Neural cell (in vitro differentiated cells): ENCODE results near the gene TTC13. TPM values are rescaled to one million over a fixed set of nuclear protein-coding genes. Genes with fewer than 3 reads are reported as not detected.

Source experiments
- H2AFZ ChIP-seq: fragments of 200-600, 300-800 bp; sonication (generic), shearing (Covaris generic); 2 replicates; pipeline ENCODE4 v1.6.0; 2014; ENCODE audit warnings: low read depth, mild to moderate bottlenecking, antibody characterized with exemption, low read length, moderate library complexity
- H3F3A ChIP-seq: fragments of 200-600 bp; shearing (Covaris generic); 2 replicates; pipeline ENCODE4 v1.6.1; 2016; ENCODE audit warnings: mild to moderate bottlenecking, moderate library complexity, mixed read lengths, antibody characterized with exemption, low read length; ENCODE audit not compliant: insufficient read depth, poor library complexity, severe bottlenecking
- H3K27ac ChIP-seq: fragments of 200-600, 300-800 bp; sonication (generic), shearing (Covaris generic); 2 replicates; pipeline ENCODE4 v1.5.1; 2014; ENCODE audit warnings: mild to moderate bottlenecking, low read length, moderate library complexity
- H3K27me3 ChIP-seq: fragments of 300-800, 200-600 bp; sonication (generic), shearing (Covaris generic); 2 replicates; pipeline ENCODE4 v1.6.0; 2014; ENCODE audit warnings: mild to moderate bottlenecking, low read depth, low read length, moderate library complexity; ENCODE audit not compliant: insufficient read depth
- H3K36me3 ChIP-seq: fragments of 300-800, 200-600 bp; sonication (generic), shearing (Covaris generic); 2 replicates; pipeline ENCODE4 v1.5.1; 2014; ENCODE audit warnings: mild to moderate bottlenecking, antibody characterized with exemption, low read length, moderate library complexity; ENCODE audit not compliant: insufficient read depth
- H3K4me2 ChIP-seq: fragments of 300-800, 200-600 bp; sonication (generic), shearing (Covaris generic); 2 replicates; pipeline ENCODE4 v1.6.0; 2014; ENCODE audit warnings: mild to moderate bottlenecking, low read length
- H3K4me3 ChIP-seq: fragments of 300-800, 200-600 bp; sonication (generic), shearing (Covaris generic); 2 replicates; pipeline ENCODE4 v1.5.1; 2014; ENCODE audit warnings: mild to moderate bottlenecking, low read length, moderate library complexity
- H3K79me2 ChIP-seq: fragments of 200-600 bp; shearing (Covaris generic); replicated peaks from 2 replicates; pipeline ENCODE4 v1.6.0; 2014; ENCODE audit warnings: mild to moderate bottlenecking, low read length, moderate library complexity; ENCODE audit not compliant: insufficient read depth
- H3K9ac ChIP-seq: fragments of 300-800, 200-600 bp; sonication (generic), shearing (Covaris generic); 2 replicates; pipeline ENCODE4 v1.6.1; 2016; ENCODE audit warnings: mild to moderate bottlenecking, low read length, mixed read lengths
- H3K9me2 ChIP-seq: fragments of 200-600 bp; shearing (Covaris generic); 2 replicates; pipeline ENCODE4 v1.6.1; 2016; ENCODE audit warnings: mild to moderate bottlenecking, low read length, mixed read lengths; ENCODE audit not compliant: insufficient read depth
- H3K9me3 ChIP-seq: fragments of 200-600, 300-800 bp; sonication (generic), shearing (Covaris generic); 2 replicates; pipeline ENCODE4 v1.6.1; 2016; ENCODE audit warnings: mild to moderate bottlenecking, mixed run types, low read length, moderate library complexity, mixed read lengths
- H4K20me1 ChIP-seq: fragments of 200-600 bp; shearing (Covaris generic); 2 replicates; pipeline ENCODE4 v1.6.1; 2016; ENCODE audit warnings: mild to moderate bottlenecking, mixed run types; ENCODE audit not compliant: insufficient read depth
- EP300 ChIP-seq: fragments of 450-650 bp; conservative IDR thresholded peaks from 2 replicates; pipeline ENCODE4 v1.6.1; 2014; ENCODE audit warnings: antibody characterized with exemption, mild to moderate bottlenecking, moderate library complexity; ENCODE audit not compliant: poor library complexity, severe bottlenecking
- EZH2 ChIP-seq: fragments of 200-600, 300-800 bp; shearing (Covaris generic), sonication (generic); IDR thresholded peaks from 2 replicates; pipeline ENCODE4 v1.6.1; 2014; ENCODE audit warnings: antibody characterized with exemption, low read length, borderline replicate concordance, mild to moderate bottlenecking; ENCODE audit not compliant: insufficient read depth, poor library complexity, severe bottlenecking
- MXI1 ChIP-seq: fragments of 450-650 bp; conservative IDR thresholded peaks from 2 replicates; pipeline ENCODE4 v1.6.1; 2014; ENCODE audit warnings: antibody characterized with exemption, mild to moderate bottlenecking; ENCODE audit not compliant: poor library complexity, severe bottlenecking
- POLR2AphosphoS5 ChIP-seq: IDR thresholded peaks from 2 replicates; pipeline ENCODE4 v1.6.1; 2012
- RAD21 ChIP-seq: fragments of 450-650 bp; conservative IDR thresholded peaks from 2 replicates; pipeline ENCODE4 v1.6.1; 2014; ENCODE audit warnings: antibody characterized with exemption, mild to moderate bottlenecking, moderate library complexity
- SMC3 ChIP-seq: fragments of 450-650 bp; conservative IDR thresholded peaks from 2 replicates; pipeline ENCODE4 v1.6.1; 2014; ENCODE audit warnings: antibody characterized with exemption, mild to moderate bottlenecking, moderate library complexity; ENCODE audit not compliant: poor library complexity
- TAF1 ChIP-seq: IDR thresholded peaks from 2 replicates; pipeline ENCODE4 v1.6.1; 2012; ENCODE audit warnings: low read depth
- polyA plus RNA-seq: library from polyadenylated mRNA; depleted of rRNA; stranded (reverse); fragments of >200 nt; gene quantifications from 2 replicates; pipeline ENCODE4 v1.2.3, GENCODE V29; 2014
- TF ChIP-seq, protein P1 (sequence below): fragments of 450-650 bp; IDR thresholded peaks from 2 replicates; pipeline ENCODE4 v1.5.1; 2014; ENCODE audit warnings: antibody characterized with exemption, mild to moderate bottlenecking, moderate library complexity; ENCODE audit not compliant: poor library complexity, severe bottlenecking
- TF ChIP-seq, protein P2 (sequence below): IDR thresholded peaks from 2 replicates; pipeline ENCODE4 v1.6.1; 2012; ENCODE audit warnings: borderline replicate concordance

Gene TTC13
- polyA plus RNA-seq, 1 donor from 2014 or later: 33.8 TPM

DNA sequence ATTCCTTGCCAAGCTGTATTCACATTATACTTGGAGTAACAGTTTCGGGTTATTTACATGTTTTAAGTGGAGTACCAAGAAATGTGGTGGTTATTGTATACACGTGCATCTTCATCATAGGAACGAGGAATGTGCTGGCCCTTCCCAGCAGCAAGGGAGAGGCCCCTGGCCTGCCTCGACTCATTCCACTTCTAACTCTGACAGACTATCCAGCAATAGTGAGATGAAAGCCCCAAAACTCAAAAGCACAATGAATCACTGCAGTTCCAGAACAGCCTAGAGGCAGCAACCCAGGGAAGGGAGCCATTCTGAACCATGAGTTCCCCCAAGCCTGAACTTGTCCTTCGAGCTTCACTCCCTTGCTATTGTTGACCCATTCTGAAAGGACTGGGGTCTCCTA, 38.3 kb upstream of the TTC13 start:
- Histone ChIP-seq H3K27ac (no peak overlapping the region), H3K9me2 (no peaks in the 10 kb centered on the region), H3K4me2 (no peak overlapping the region), H3K36me3 (no peaks in the 10 kb centered on the region), H3K4me3 (no peak overlapping the region), H3F3A (no peaks in the 10 kb centered on the region), H3K9me3 (no peaks in the 10 kb centered on the region), H2AFZ (no peak overlapping the region), H3K79me2 (no peaks in the 10 kb centered on the region), H4K20me1 (no peaks in the 10 kb centered on the region), H3K27me3 (no peaks in the 10 kb centered on the region), H3K9ac (no peak overlapping the region)
- TF ChIP-seq SMC3 (no peak), POLR2AphosphoS5 (no peak), MXI1 (no peak), TAF1 (no peak), RAD21 (no peak), EP300 (no peak), EZH2 (no peak)
- TF ChIP-seq, protein P1, sequence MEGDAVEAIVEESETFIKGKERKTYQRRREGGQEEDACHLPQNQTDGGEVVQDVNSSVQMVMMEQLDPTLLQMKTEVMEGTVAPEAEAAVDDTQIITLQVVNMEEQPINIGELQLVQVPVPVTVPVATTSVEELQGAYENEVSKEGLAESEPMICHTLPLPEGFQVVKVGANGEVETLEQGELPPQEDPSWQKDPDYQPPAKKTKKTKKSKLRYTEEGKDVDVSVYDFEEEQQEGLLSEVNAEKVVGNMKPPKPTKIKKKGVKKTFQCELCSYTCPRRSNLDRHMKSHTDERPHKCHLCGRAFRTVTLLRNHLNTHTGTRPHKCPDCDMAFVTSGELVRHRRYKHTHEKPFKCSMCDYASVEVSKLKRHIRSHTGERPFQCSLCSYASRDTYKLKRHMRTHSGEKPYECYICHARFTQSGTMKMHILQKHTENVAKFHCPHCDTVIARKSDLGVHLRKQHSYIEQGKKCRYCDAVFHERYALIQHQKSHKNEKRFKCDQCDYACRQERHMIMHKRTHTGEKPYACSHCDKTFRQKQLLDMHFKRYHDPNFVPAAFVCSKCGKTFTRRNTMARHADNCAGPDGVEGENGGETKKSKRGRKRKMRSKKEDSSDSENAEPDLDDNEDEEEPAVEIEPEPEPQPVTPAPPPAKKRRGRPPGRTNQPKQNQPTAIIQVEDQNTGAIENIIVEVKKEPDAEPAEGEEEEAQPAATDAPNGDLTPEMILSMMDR: no peak
- TF ChIP-seq, protein P2, sequence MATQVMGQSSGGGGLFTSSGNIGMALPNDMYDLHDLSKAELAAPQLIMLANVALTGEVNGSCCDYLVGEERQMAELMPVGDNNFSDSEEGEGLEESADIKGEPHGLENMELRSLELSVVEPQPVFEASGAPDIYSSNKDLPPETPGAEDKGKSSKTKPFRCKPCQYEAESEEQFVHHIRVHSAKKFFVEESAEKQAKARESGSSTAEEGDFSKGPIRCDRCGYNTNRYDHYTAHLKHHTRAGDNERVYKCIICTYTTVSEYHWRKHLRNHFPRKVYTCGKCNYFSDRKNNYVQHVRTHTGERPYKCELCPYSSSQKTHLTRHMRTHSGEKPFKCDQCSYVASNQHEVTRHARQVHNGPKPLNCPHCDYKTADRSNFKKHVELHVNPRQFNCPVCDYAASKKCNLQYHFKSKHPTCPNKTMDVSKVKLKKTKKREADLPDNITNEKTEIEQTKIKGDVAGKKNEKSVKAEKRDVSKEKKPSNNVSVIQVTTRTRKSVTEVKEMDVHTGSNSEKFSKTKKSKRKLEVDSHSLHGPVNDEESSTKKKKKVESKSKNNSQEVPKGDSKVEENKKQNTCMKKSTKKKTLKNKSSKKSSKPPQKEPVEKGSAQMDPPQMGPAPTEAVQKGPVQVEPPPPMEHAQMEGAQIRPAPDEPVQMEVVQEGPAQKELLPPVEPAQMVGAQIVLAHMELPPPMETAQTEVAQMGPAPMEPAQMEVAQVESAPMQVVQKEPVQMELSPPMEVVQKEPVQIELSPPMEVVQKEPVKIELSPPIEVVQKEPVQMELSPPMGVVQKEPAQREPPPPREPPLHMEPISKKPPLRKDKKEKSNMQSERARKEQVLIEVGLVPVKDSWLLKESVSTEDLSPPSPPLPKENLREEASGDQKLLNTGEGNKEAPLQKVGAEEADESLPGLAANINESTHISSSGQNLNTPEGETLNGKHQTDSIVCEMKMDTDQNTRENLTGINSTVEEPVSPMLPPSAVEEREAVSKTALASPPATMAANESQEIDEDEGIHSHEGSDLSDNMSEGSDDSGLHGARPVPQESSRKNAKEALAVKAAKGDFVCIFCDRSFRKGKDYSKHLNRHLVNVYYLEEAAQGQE: no peak

DNA sequence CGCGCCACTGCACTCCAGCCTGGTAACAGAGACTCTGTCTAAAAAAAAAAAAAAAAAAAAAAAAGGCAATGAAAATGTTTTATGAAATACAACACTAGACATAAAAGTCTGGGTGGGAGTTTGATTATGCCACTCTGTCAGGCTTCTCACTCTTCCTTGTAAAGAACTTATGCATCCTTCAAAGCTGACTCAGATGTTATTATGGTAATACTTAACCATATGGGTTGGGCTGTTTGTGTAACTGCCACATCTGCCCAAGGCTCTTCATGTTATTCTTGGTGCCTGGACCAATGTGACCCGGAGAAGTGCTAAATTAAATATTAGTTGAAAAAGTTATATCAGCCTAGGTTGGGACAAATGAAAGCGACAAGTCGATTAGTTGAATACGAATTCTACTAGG, 37.6 kb upstream of the TTC13 start:
- TF ChIP-seq, protein P2: no peak
- TF ChIP-seq RAD21 (no peak), MXI1 (no peak), EZH2 (no peak)
- H3K4me2 ChIP-seq: no peak overlapping the region
- no peak overlapping the region for H3K4me3 ChIP-seq
- no peaks in the 10 kb centered on the region for H4K20me1 ChIP-seq
- H3F3A ChIP-seq: no peaks in the 10 kb centered on the region
- no peak overlapping the region for H3K27ac ChIP-seq
- H3K36me3 ChIP-seq: no peaks in the 10 kb centered on the region
- H3K9ac ChIP-seq: no peak overlapping the region
- H3K79me2 ChIP-seq: no peaks in the 10 kb centered on the region
- H2AFZ ChIP-seq: no peak overlapping the region
- no peaks in the 10 kb centered on the region for H3K9me3 ChIP-seq
- no peaks in the 10 kb centered on the region for H3K27me3 ChIP-seq
- H3K9me2 ChIP-seq: no peaks in the 10 kb centered on the region
